GM15510 (cell line): Measurements from ENCODE around the gene BANK1.

Experiments
- POLR2A ChIP-seq: IDR thresholded peaks from 3 replicates; pipeline ENCODE4 v1.6.1; 2011; ENCODE audit warnings: borderline replicate concordance; ENCODE audit not compliant: insufficient read length; ENCODE audit errors: extremely low read depth

The BANK1 gene

GRCh38 chr4:101793397-101793796 lies 2.9 kb downstream of the BANK1 start:
- no peak for TF ChIP-seq POLR2A

DNA sequence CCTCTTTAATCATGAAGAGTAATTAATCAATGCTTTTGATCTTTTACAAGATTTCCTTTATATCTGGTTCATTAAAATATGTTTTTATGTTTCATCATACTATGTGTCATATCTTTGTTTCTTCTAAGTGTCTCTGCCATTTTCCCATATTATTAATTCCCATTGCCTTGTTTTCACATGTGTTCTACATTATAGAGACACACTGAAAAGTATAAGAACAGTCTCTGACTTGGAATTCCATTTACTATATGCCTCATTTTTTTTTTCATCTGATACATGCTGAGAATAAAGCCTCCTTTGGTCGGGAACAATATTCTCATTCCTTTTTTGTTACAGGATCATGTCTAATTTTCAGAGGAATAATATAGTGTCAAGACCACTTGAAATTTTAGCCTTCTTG lies 4.3 kb downstream of the BANK1 start:
- TF ChIP-seq POLR2A, result no peak

DNA sequence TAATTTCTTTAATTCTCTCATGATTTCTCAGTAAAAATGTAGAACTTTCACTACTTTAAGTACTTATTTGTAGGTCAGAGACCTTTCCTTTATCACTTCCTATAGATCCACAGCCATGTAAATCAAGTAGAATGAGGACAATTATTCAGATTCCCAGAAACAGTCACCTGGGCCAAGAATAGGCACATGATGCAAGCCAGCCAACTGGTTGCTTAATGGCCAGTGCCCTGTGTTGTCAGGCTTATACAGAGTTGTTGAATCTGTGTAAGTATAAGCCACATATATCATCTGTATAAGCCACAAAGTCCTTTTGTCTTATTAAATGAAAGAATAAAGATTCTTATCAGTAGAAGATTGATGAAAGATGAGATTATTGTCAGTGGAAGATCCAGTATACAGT lies 5.2 kb downstream of the BANK1 start:
- no peak for TF ChIP-seq POLR2A

DNA sequence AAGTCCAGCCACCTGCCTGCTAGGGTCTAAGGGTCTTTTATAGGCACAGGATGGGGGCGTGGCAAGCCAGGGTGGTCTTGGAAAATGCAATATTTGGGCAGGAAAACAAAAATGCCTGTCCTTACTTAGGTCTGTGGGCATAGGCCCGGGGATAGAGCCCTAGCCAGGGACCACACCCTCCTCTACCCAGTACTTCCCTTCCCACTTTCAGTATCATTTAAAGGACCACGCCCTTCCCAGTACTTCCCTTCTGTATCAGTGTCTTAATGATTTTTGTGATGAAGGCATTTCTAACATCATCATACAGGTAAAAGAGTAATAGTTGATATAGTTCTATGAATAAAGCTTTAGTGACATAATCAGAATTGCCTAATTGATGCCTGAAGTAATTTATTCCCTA lies 11.4 kb downstream of the BANK1 start:
- TF ChIP-seq POLR2A, result no peak

DNA sequence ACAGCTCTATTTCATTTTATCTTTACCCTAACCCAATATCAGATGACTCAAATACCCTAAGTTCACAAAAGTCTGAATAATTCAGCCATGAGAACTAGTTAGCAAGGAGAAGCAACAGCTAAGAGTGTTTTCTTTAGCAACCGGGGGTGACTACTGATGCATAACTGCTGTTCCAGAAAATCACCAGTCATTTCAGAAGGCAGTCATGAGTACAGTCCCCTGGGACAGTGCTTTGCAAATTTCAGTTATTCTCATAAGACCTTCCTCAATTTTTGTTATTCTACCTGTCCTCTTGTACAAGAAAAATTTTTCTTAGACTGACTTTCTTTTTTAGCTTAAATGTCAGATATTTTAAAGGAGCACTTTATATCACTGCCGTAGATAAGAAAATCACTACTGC lies 16.4 kb downstream of the BANK1 start:
- no peak for TF ChIP-seq POLR2A

- no peak for TF ChIP-seq POLR2A
Measured at GRCh38 chr4:101807351-101807750, 16.8 kb downstream of the BANK1 start.

- TF ChIP-seq POLR2A, result no peak
Measured at GRCh38 chr4:101813604-101814003, 23.1 kb downstream of the BANK1 start.

- no peak for TF ChIP-seq POLR2A
Measured at GRCh38 chr4:101818362-101818761, 27.8 kb downstream of the BANK1 start.

GRCh38 chr4:101823864-101824263 lies 33.3 kb downstream of the BANK1 start:
- TF ChIP-seq POLR2A, result no peak

GRCh38 chr4:101824500-101824899 lies 34.0 kb downstream of the BANK1 start:
- no peak for TF ChIP-seq POLR2A

- no peak for TF ChIP-seq POLR2A
Measured at GRCh38 chr4:101825953-101826352, 35.4 kb downstream of the BANK1 start.

DNA sequence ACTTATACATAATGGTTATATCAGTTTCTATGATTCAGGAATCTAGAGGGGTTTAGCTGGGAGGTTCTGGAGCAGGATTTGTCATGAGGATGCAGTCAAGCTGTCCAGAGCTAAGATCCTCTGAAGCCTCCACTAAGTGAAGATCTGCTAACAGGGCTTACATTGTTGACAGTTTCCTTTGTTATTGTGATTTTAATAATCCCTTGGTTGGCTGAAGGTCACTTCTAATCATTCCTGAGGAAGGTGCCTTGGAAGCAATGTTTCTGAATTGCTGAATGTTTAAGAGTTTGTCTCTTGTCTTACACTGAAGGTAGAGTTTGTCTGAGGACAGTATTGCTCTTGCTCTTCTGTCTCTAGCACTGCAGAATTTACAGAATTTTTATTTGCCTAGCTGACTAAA lies 41.3 kb downstream of the BANK1 start:
- TF ChIP-seq POLR2A, result no peak

GRCh38 chr4:101833480-101833879 lies 43.0 kb downstream of the BANK1 start:
- TF ChIP-seq POLR2A, result no peak

DNA sequence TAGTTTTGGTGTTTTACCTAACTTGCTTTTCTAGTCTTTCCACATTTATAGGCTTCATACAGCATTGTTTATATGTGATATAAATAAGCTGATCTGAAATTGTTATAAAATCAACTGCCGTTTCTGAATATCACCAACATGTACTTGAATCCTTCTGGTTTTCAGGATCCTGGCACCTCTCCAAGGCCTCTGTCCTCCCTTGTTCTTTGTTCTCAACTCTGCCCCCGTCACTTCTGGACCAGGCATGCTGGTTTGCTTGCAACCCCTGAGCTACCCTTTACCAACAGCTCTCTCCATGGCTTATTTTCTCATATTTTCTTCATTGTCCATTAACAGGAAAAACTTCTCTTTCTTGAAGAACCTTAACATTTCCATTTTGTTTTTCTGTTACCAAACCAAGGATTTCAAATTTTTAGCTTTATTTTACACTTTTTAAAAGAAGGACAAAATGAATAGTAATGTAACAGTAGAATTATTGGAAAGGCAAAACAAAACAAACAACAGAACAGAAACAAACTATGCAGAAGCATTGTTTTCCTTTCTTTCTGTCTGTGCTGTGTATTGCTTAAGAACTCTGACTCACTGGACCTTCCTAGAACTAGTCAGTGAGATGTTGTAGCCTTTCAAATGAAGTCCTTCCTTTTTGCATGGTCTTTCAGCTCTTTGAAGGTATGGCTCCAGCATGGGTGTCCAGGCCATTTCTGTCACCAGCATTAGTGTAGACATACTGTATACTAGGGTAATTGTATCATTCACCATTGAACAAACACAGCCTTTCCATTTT lies 44.8 kb downstream of the BANK1 start:
- no peak for TF ChIP-seq POLR2A

- no peak for TF ChIP-seq POLR2A
Measured at GRCh38 chr4:101843054-101843453, 52.5 kb downstream of the BANK1 start.

- TF ChIP-seq POLR2A, result no peak
Measured at GRCh38 chr4:101846550-101846949, 56.0 kb downstream of the BANK1 start.

- no peak for TF ChIP-seq POLR2A
Measured at GRCh38 chr4:101850698-101851097, 60.2 kb downstream of the BANK1 start.

GRCh38 chr4:101851672-101852071 lies 61.1 kb downstream of the BANK1 start:
- TF ChIP-seq POLR2A, result no peak

GRCh38 chr4:101853028-101853427 lies 62.5 kb downstream of the BANK1 start:
- TF ChIP-seq POLR2A, result no peak
